HEK293T (cell line): ENCODE results near the gene MACROD1.

ENCODE experiments used
- BHLHE40 ChIP-seq: fragments of 450-650 bp; IDR thresholded peaks from 2 replicates; pipeline ENCODE4 v1.6.1; 2016; ENCODE audit warnings: mild to moderate bottlenecking, moderate library complexity, borderline replicate concordance
- SP1 ChIP-seq: fragments of 450-650 bp; IDR thresholded peaks from 2 replicates; pipeline ENCODE4 v1.6.1; 2017
- SUZ12 ChIP-seq: fragments of 450-650 bp; IDR thresholded peaks from 2 replicates; pipeline ENCODE4 v1.6.1; 2016; ENCODE audit warnings: mild to moderate bottlenecking

GRCh38 chr11:64072403-64072802 is 93.5 kb downstream of the MACROD1 start:
- TF ChIP-seq BHLHE40 (no peak), SUZ12 (no peak), SP1 (no peak)
